Hepatocyte (in vitro differentiated cells): Measurements from ENCODE around the gene RBM18. TPM values are rescaled to one million over a fixed set of nuclear protein-coding genes. Genes with fewer than 3 reads are reported as not detected.

Source experiments
- DNase-seq: peaks from one replicate; pipeline ENCODE4 v3.0.0-alpha.2; 2016; ENCODE audit warnings: low spot score
- H2AFZ ChIP-seq: fragments of 200-600 bp; sonication (generic); 2 replicates; pipeline ENCODE4 v1.6.0; 2016; ENCODE audit warnings: antibody characterized with exemption, mild to moderate bottlenecking
- H3K27ac ChIP-seq: fragments of 200-600 bp; sonication (generic); 2 replicates; pipeline ENCODE4 v1.5.1; 2016; ENCODE audit warnings: mild to moderate bottlenecking
- H3K27me3 ChIP-seq: fragments of 200-600 bp; sonication (generic); 2 replicates; pipeline ENCODE4 v1.6.1; 2016
- H3K36me3 ChIP-seq: fragments of 200-600 bp; sonication (generic); replicated peaks from 2 replicates; pipeline ENCODE4 v1.5.1; 2016; ENCODE audit warnings: low read depth; ENCODE audit not compliant: insufficient read depth
- H3K4me1 ChIP-seq: fragments of 200-600 bp; sonication (generic); 2 replicates; pipeline ENCODE4 v1.5.1; 2016; ENCODE audit warnings: mild to moderate bottlenecking, moderate library complexity; ENCODE audit not compliant: insufficient read depth
- H3K4me2 ChIP-seq: fragments of 200-600 bp; sonication (generic); 2 replicates; pipeline ENCODE4 v1.6.0; 2016
- H3K4me3 ChIP-seq: fragments of 200-600 bp; sonication (generic); 2 replicates; pipeline ENCODE4 v1.5.1; 2016; ENCODE audit warnings: mild to moderate bottlenecking
- H3K79me2 ChIP-seq: fragments of 200-600 bp; sonication (generic); 2 replicates; pipeline ENCODE4 v1.6.0; 2017; ENCODE audit warnings: mild to moderate bottlenecking
- H3K9me2 ChIP-seq: fragments of 200-600 bp; sonication (generic); replicated peaks from 2 replicates; pipeline ENCODE4 v1.6.0; 2017; ENCODE audit warnings: mild to moderate bottlenecking; ENCODE audit not compliant: insufficient read depth
- H3K9me3 ChIP-seq: fragments of 200-600 bp; sonication (generic); 2 replicates; pipeline ENCODE4 v1.5.1; 2016; ENCODE audit warnings: low read depth, mild to moderate bottlenecking
- H4K20me1 ChIP-seq: fragments of 200-600 bp; sonication (generic); 2 replicates; pipeline ENCODE4 v1.6.0; 2016; ENCODE audit warnings: mild to moderate bottlenecking; ENCODE audit not compliant: insufficient read depth, poor library complexity, severe bottlenecking
- CTCF ChIP-seq: fragments of 200-600 bp; sonication (generic); IDR thresholded peaks from 2 replicates; pipeline ENCODE4 v1.5.1; 2016; ENCODE audit warnings: antibody characterized with exemption, mild to moderate bottlenecking; ENCODE audit not compliant: poor library complexity
- EZH2 ChIP-seq: fragments of 200-600 bp; sonication (generic); IDR thresholded peaks from 2 replicates; pipeline ENCODE4 v1.6.1; 2016; ENCODE audit warnings: antibody characterized with exemption, mild to moderate bottlenecking, borderline replicate concordance
- EZH2phosphoT487 ChIP-seq: fragments of 200-600 bp; sonication (generic); IDR thresholded peaks from one replicate; pipeline ENCODE4 v1.6.1; 2018; ENCODE audit warnings: antibody characterized with exemption, mild to moderate bottlenecking, low read depth, moderate library complexity; ENCODE audit not compliant: unreplicated experiment, severe bottlenecking
- WGBS: methylation state at CpG from one replicate; pipeline ENCODE4 v1.1.6; 2016; ENCODE audit warnings: low lambda C conversion rate; ENCODE audit errors: missing lambda C conversion rate; 5-methylcytosine and 5-hydroxymethylcytosine counted together
- polyA plus RNA-seq: library from polyadenylated mRNA; unstranded; fragments of >200 nt; fragmentation: Nextera tagmentation; extraction: Ambion mirVana; gene quantifications from 2 replicates; pipeline ENCODE4 v1.2.1, GENCODE V29; 2016
- total RNA-seq: library from RNA; depleted of rRNA; stranded (reverse); fragments of >200 nt; gene quantifications from 2 replicates; pipeline ENCODE4 v1.2.3, GENCODE V29; 2014

RBM18 gene
- total and polyA plus RNA-seq, 2 experiments from 2014 or later: 15.9 to 22.0 TPM

- WGBS: 97% methylated on average over 1 of the region's 1 CpG
- Histone ChIP-seq H3K9me3 (no peaks in the 10 kb centered on the region), H3K4me1 (no peaks in the 10 kb centered on the region), H3K27me3 (no peaks in the 10 kb centered on the region), H3K79me2 (peaks cover 2% of the 10 kb centered on the region), H3K27ac (no peak overlapping the region), H3K4me2 (no peak overlapping the region), H2AFZ (no peak overlapping the region), H3K9me2 (no peaks in the 10 kb centered on the region), H4K20me1 (no peaks in the 10 kb centered on the region), H3K4me3 (no peak overlapping the region), H3K36me3 (peaks cover 7% of the 10 kb centered on the region)
- no peak for DNase-seq
- no peak for TF ChIP-seq EZH2
- no peak for TF ChIP-seq EZH2phosphoT487
- TF ChIP-seq CTCF: no peak
Observed at GRCh38 chr9:122286764-122287163, 22.1 kb upstream of the RBM18 start.

- Histone ChIP-seq H3K27ac (no peak overlapping the region), H3K4me2 (no peak overlapping the region)
- TF ChIP-seq EZH2 (no peak), CTCF (no peak)
Observed at GRCh38 chr9:122281368-122281767, 16.7 kb upstream of the RBM18 start.

GRCh38 chr9:122277285-122277897 is 12.8 kb upstream of the RBM18 start:
- 99% methylated on average over 10 of the region's 10 CpGs for WGBS
- Histone ChIP-seq H3K27me3 (no peaks in the 10 kb centered on the region), H3K4me1 (no peaks in the 10 kb centered on the region), H3K9me3 (no peaks in the 10 kb centered on the region), H4K20me1 (no peaks in the 10 kb centered on the region), H2AFZ (no peak overlapping the region), H3K36me3 (no peaks in the 10 kb centered on the region), H3K79me2 (peaks cover 67% of the 10 kb centered on the region), H3K4me3 (no peak overlapping the region), H3K9me2 (no peaks in the 10 kb centered on the region), H3K4me2 (no peak overlapping the region), H3K27ac (no peak overlapping the region)
- no peak for DNase-seq
- TF ChIP-seq EZH2phosphoT487 (no peak), CTCF (no peak), EZH2 (no peak)

More at GRCh38 chr9:122281368-122281767, 16.7 kb upstream of the RBM18 start:
- H3K4me1 ChIP-seq: no peaks in the 10 kb centered on the region
- H3K4me3 ChIP-seq: no peak overlapping the region
- no peak overlapping the region for H2AFZ ChIP-seq
- H3K9me3 ChIP-seq: no peaks in the 10 kb centered on the region
- peaks cover 36% of the 10 kb centered on the region for H3K79me2 ChIP-seq
- H3K36me3 ChIP-seq: peaks cover 3% of the 10 kb centered on the region
- no peaks in the 10 kb centered on the region for H4K20me1 ChIP-seq
- WGBS: 76% methylated on average over 5 of the region's 5 CpGs
- no peaks in the 10 kb centered on the region for H3K27me3 ChIP-seq
- no peaks in the 10 kb centered on the region for H3K9me2 ChIP-seq
- DNase-seq: no peak

GRCh38 chr9:122276096-122276495 is 11.5 kb upstream of the RBM18 start:
- peaks cover 71% of the 10 kb centered on the region for H3K79me2 ChIP-seq
- H3K4me2 ChIP-seq: no peak overlapping the region
- no peak overlapping the region for H3K27ac ChIP-seq
- H3K27me3 ChIP-seq: no peaks in the 10 kb centered on the region
- H2AFZ ChIP-seq: no peak overlapping the region
- no peaks in the 10 kb centered on the region for H3K9me3 ChIP-seq
- H3K4me3 ChIP-seq: no peak overlapping the region
- TF ChIP-seq EZH2phosphoT487: no peak
- no peaks in the 10 kb centered on the region for H4K20me1 ChIP-seq
- no peaks in the 10 kb centered on the region for H3K4me1 ChIP-seq
- no peak for DNase-seq
- no peaks in the 10 kb centered on the region for H3K9me2 ChIP-seq
- WGBS: 97% methylated on average over 7 of the region's 7 CpGs
- no peaks in the 10 kb centered on the region for H3K36me3 ChIP-seq
